Activated CD4-positive, alpha-beta T cell treated with anti-CD3 and anti-CD28 coated beads, Interleukin-2, amount 50 U/mL, for 48 hours (primary cell): ENCODE data around the gene CDH13.
A peak's percentile ranks its signal among the peaks of the same experiment; 100 is the strongest.

Source experiments
- DNase-seq, 2 experiments: peaks; one replicate each; pipeline ENCODE4 v3.0.0-alpha.2; 2020

Gene CDH13

GRCh38 chr16:83136924-83137323, 510.2 kb downstream of the CDH13 start:
- no peak for DNase-seq

GRCh38 chr16:83137326-83137781, 510.6 kb downstream of the CDH13 start:
- DNase-seq = no peak

GRCh38 chr16:83137894-83138293, 511.1 kb downstream of the CDH13 start:
- no peak for DNase-seq

- DNase-seq = no peak
These were observed 511.7 kb downstream of the CDH13 start for GRCh38 chr16:83138512-83138911.

GRCh38 chr16:83138976-83139690, 512.4 kb downstream of the CDH13 start:
- no peak for DNase-seq

GRCh38 chr16:83143788-83144187, 517.0 kb downstream of the CDH13 start:
- no peak for DNase-seq

- no peak for DNase-seq
These were observed 518.5 kb downstream of the CDH13 start for GRCh38 chr16:83145297-83145696.

GRCh38 chr16:83147244-83147643, 520.5 kb downstream of the CDH13 start:
- no peak for DNase-seq

- no peak for DNase-seq
These were observed 531.7 kb downstream of the CDH13 start for GRCh38 chr16:83158320-83158957.

- no peak for DNase-seq
These were observed 532.3 kb downstream of the CDH13 start for GRCh38 chr16:83159049-83159448.

- no peak for DNase-seq
These were observed 533.7 kb downstream of the CDH13 start for GRCh38 chr16:83160287-83161020.

GRCh38 chr16:83162791-83163190, 536.0 kb downstream of the CDH13 start:
- DNase-seq = no peak

GRCh38 chr16:83164816-83165215, 538.0 kb downstream of the CDH13 start:
- no peak for DNase-seq

- no peak for DNase-seq
These were observed 544.6 kb downstream of the CDH13 start for GRCh38 chr16:83171396-83171795.

GRCh38 chr16:83174671-83175070, 547.9 kb downstream of the CDH13 start:
- no peak for DNase-seq

- no peak for DNase-seq
These were observed 550.0 kb downstream of the CDH13 start for GRCh38 chr16:83176802-83177201.

GRCh38 chr16:83185902-83186301, 559.1 kb downstream of the CDH13 start:
- DNase-seq = no peak

- DNase-seq = peak; percentile 12 to 23
These were observed 560.6 kb downstream of the CDH13 start for GRCh38 chr16:83187405-83187804.

GRCh38 chr16:83196796-83197195, 570.0 kb downstream of the CDH13 start:
- DNase-seq = no peak

GRCh38 chr16:83197450-83197849, 570.7 kb downstream of the CDH13 start:
- no peak for DNase-seq

GRCh38 chr16:83198977-83199376, 572.2 kb downstream of the CDH13 start:
- DNase-seq = no peak

GRCh38 chr16:83200005-83200779, 573.4 kb downstream of the CDH13 start:
- DNase-seq = no peak

GRCh38 chr16:83201748-83202147, 575.0 kb downstream of the CDH13 start:
- DNase-seq = no peak
